ENCODE results near the gene STXBP1. TPM values are rescaled to one million over a fixed set of nuclear protein-coding genes. Genes with fewer than 3 reads are reported as not detected.

The STXBP1 gene
- total and polyA plus RNA-seq, 2 of the 13 experiments (the other 11 are each of a cell fraction or from before 2014, with no cell fraction given), result 2.9 TPM

DNA sequence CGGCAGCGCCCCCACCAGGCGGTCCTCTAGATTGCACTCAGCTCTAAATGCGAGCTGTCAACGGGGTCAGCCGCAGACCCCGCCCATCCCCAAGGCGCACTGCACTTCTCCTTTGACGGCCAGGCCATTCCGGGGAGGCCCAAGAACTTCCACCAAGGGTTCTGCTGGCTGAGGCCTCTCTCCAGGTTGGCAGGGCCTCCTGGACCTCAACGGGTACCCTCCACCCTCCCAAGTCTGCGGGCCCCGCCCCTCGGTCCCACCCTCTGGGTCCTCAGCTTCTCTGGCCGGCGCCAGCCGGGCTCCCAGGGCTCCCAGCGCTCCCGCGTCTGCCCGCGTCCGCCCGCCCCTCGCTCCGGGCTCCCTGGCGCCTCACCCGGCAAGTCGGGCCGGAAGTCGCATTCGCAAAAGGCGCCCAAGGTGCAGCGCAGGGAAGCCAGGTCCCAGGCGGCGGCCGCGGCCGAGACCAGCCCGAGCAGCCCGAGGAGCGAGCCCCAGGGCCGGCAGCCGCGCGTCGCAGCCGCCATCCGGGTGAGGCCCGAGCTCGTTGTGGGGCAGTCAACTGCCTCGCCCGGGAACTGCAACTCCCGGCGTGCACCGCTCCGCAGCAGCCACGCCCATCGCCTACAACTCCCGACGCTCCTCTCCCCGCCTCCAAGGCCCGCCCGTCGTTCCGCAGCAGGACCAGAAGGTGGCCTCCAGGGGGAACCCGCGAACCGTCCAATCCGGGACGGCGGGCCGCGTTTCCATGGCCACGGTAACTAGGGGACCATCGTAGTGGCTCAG lies 122.9 kb downstream of the STXBP1 start, which contains the start of gene TOR2A (continued):
- TF ChIP-seq, protein P1, sequence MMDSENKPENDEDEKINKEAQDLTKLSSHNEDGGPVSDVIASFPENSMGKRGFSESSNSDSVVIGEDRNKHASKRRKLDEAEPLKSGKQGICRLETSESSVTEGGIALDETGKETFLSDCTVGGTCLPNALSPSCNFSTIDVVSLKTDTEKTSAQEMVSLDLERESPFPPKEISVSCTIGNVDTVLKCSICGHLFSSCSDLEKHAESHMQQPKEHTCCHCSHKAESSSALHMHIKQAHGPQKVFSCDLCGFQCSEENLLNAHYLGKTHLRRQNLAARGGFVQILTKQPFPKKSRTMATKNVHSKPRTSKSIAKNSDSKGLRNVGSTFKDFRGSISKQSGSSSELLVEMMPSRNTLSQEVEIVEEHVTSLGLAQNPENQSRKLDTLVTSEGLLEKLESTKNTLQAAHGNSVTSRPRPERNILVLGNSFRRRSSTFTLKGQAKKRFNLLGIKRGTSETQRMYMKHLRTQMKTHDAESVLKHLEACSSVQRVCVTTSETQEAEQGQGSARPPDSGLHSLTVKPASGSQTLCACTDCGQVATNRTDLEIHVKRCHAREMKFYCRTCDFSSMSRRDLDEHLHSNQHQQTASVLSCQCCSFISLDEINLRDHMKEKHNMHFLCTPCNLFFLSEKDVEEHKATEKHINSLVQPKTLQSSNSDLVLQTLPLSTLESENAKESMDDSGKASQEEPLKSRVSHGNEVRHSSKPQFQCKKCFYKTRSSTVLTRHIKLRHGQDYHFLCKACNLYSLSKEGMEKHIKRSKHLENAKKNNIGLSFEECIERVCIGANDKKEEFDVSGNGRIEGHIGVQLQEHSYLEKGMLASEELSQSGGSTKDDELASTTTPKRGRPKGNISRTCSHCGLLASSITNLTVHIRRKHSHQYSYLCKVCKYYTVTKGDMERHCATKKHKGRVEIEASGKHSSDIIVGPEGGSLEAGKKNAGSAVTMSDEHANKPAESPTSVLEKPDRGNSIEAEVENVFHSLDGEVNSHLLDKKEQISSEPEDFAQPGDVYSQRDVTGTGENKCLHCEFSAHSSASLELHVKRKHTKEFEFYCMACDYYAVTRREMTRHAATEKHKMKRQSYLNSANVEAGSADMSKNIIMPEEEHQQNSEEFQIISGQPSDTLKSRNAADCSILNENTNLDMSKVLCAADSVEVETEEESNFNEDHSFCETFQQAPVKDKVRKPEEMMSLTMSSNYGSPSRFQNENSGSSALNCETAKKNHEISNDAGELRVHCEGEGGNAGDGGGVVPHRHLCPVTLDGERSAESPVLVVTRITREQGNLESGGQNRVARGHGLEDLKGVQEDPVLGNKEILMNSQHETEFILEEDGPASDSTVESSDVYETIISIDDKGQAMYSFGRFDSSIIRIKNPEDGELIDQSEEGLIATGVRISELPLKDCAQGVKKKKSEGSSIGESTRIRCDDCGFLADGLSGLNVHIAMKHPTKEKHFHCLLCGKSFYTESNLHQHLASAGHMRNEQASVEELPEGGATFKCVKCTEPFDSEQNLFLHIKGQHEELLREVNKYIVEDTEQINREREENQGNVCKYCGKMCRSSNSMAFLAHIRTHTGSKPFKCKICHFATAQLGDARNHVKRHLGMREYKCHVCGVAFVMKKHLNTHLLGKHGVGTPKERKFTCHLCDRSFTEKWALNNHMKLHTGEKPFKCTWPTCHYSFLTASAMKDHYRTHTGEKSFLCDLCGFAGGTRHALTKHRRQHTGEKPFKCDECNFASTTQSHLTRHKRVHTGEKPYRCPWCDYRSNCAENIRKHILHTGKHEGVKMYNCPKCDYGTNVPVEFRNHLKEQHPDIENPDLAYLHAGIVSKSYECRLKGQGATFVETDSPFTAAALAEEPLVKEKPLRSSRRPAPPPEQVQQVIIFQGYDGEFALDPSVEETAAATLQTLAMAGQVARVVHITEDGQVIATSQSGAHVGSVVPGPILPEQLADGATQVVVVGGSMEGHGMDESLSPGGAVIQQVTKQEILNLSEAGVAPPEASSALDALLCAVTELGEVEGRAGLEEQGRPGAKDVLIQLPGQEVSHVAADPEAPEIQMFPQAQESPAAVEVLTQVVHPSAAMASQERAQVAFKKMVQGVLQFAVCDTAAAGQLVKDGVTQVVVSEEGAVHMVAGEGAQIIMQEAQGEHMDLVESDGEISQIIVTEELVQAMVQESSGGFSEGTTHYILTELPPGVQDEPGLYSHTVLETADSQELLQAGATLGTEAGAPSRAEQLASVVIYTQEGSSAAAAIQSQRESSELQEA (CRISPR knock-in tag; IDR thresholded peaks at IDR 0.05; ENCODE audit: not compliant biosample characterization), result no peak
- peak; percentile 95 for TF ChIP-seq RFX5 (IDR thresholded peaks at IDR 0.05; ENCODE audit: low read depth, low read length)
- TF ChIP-seq RFXANK (CRISPR knock-in tag; IDR thresholded peaks at IDR 0.05), result peak; percentile 94
- TF ChIP-seq SRF (IDR thresholded peaks at IDR 0.05; ENCODE audit: low read depth, low read length), result no peak
- TF ChIP-seq HDAC6 (IDR thresholded peaks at IDR 0.05; ENCODE audit: low read depth, low read length), result no peak
- peak; percentile 77 for TF ChIP-seq SMAD3 (CRISPR knock-in tag; IDR thresholded peaks at IDR 0.05)
- TF ChIP-seq, protein P2, sequence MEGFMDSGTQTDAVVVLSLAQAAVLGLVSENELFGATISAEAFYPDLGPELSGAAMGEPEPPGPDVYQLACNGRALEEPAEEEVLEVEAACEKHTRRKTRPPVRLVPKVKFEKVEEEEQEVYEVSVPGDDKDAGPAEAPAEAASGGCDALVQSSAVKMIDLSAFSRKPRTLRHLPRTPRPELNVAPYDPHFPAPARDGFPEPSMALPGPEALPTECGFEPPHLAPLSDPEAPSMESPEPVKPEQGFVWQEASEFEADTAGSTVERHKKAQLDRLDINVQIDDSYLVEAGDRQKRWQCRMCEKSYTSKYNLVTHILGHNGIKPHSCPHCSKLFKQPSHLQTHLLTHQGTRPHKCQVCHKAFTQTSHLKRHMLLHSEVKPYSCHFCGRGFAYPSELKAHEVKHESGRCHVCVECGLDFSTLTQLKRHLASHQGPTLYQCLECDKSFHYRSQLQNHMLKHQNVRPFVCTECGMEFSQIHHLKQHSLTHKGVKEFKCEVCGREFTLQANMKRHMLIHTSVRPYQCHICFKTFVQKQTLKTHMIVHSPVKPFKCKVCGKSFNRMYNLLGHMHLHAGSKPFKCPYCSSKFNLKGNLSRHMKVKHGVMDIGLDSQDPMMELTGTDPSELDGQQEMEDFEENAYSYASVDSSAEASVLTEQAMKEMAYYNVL (CRISPR knock-in tag; IDR thresholded peaks at IDR 0.05; ENCODE audit: borderline replicate concordance), result no peak
- no peak for TF ChIP-seq ZNF3 (CRISPR knock-in tag; IDR thresholded peaks at IDR 0.05)
- TF ChIP-seq, protein P3, sequence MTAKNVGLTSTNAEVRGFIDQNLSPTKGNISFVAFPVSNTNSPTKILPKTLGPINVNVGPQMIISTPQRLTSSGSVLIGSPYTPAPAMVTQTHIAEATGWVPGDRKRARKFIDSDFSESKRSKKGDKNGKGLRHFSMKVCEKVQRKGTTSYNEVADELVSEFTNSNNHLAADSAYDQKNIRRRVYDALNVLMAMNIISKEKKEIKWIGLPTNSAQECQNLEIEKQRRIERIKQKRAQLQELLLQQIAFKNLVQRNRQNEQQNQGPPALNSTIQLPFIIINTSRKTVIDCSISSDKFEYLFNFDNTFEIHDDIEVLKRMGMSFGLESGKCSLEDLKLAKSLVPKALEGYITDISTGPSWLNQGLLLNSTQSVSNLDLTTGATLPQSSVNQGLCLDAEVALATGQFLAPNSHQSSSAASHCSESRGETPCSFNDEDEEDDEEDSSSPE (CRISPR knock-in tag; IDR thresholded peaks at IDR 0.05), result peak; percentile 76
- peak; percentile 69; the same call in 1 of the 2 replicates for TF ChIP-seq ATF7-NPFF (CRISPR knock-in tag; IDR thresholded peaks at IDR 0.05; ENCODE audit: low read depth)
- no peak for TF ChIP-seq ZFAT (CRISPR knock-in tag; conservative IDR thresholded peaks at IDR 0.05)
- TF ChIP-seq ZNF883 (CRISPR knock-in tag; IDR thresholded peaks at IDR 0.05; ENCODE audit: not compliant biosample characterization), result no peak
- TF ChIP-seq ZIK1 (CRISPR knock-in tag; IDR thresholded peaks at IDR 0.05; ENCODE audit: borderline replicate concordance, low read depth), result 0 out of 2 replicates have a peak, but pooled peaks have one; percentile 4
- peak; percentile 81 for TF ChIP-seq SP5 (CRISPR knock-in tag; IDR thresholded peaks at IDR 0.05; ENCODE audit: borderline replicate concordance, low read depth)
- TF ChIP-seq, protein P4, sequence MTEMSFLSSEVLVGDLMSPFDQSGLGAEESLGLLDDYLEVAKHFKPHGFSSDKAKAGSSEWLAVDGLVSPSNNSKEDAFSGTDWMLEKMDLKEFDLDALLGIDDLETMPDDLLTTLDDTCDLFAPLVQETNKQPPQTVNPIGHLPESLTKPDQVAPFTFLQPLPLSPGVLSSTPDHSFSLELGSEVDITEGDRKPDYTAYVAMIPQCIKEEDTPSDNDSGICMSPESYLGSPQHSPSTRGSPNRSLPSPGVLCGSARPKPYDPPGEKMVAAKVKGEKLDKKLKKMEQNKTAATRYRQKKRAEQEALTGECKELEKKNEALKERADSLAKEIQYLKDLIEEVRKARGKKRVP (CRISPR knock-in tag; IDR thresholded peaks at IDR 0.05), result no peak
- no peak for TF ChIP-seq MED8 (CRISPR knock-in tag; IDR thresholded peaks at IDR 0.05; ENCODE audit: insufficient replicate concordance)
- TF ChIP-seq RCOR2 (CRISPR knock-in tag; IDR thresholded peaks at IDR 0.05), result no peak

Data from HepG2 (cell line).